ENCODE results near the gene ADRA1B.
"Not testable (repeated sequence)": the region's sequence is repeated elsewhere in the genome, so short reads cannot be mapped to it uniquely, and the experiment has no call there.

The ADRA1B gene

GRCh38 chr5:159933531-159934485 is 17.5 kb downstream of the ADRA1B start:
- no peak for DNase-seq

DNA sequence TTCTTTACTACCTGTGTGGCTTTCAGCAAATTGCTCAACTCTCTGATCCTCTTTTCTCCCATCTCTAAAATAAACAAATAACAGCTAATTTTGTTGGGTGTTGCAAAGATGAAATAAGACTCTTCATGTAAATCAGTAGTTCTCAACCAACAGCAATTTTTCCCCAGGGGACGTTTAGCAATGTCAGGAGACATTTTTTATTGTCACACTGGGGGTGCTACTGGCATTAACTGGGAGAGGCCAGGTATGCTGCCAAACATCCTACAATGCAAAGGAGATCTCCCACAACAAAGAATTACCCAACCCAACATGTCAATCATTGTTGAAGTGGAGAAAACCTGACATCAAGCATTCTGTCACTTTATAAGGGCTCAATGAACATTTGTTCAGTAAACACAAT is 19.7 kb downstream of the ADRA1B start:
- DNase-seq, result no peak

DNA sequence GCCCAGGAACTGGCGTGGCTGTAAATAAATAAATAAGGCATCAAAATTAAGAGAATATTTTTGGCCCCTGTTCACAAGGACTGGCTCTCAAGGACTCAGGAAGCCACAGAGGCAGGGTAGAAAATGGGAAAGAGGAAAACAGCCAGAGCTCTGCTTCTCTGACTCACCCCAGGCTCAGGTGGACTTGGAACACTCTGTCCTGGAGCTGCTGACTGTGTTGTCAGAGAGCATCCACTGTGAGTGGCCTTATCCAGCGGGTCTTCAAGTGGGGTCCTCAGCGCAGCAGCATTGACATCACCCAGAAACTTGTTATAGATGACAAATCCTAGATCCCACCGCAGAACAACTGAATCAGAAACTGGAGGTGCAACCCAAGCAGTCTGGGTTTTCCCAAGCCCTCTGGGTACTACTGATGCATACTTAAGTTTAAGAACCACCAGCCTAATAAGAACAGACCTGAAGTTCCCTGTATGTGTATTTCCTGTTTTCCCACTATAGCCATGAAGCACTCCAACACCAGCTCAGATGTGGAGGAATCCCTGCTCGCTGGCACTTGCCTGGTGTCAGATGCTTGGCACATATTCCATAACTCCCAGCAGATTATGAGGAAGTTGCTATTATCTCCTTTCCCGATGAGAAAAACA is 20.5 kb downstream of the ADRA1B start:
- no peak for DNase-seq

DNA sequence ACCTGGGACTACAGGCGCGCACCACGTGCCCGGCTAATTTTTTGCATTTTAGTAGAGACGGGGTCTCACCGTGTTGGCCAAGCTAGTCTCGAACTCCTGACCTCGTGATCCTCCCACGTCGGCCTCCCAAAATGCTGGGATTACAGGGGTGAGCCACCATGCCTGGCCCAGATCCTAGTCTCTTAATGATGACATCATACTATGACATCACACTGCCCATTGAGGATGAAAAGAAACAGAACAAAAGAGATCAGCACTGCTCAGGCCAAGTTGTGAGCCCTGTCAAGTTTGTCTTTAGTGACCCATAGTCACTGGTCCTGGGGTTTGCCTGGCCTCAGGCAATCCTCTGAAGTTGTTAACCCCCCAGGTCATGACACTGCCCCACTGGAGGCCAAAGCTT is 21.3 kb downstream of the ADRA1B start:
- DNase-seq, result no peak

DNA sequence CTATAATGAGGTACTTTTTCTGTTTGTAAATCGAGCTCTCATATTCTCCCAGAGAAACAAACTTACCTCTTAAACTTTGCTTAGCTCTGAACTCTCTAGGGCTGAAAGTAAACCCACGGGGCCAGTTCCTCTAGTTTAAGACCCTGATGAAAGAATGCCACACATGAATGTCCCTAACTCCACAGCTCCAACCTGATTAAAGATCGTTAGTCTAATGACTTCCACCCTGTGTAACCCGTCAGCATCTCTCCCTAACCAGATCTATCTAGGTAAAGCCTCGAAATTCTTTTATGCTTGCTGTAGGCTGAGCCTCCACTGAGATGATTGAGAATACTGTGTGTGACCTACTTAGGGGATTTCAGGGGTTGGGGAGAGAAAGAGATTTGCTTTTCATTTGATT is 27.0 kb downstream of the ADRA1B start:
- no peak for DNase-seq

DNA sequence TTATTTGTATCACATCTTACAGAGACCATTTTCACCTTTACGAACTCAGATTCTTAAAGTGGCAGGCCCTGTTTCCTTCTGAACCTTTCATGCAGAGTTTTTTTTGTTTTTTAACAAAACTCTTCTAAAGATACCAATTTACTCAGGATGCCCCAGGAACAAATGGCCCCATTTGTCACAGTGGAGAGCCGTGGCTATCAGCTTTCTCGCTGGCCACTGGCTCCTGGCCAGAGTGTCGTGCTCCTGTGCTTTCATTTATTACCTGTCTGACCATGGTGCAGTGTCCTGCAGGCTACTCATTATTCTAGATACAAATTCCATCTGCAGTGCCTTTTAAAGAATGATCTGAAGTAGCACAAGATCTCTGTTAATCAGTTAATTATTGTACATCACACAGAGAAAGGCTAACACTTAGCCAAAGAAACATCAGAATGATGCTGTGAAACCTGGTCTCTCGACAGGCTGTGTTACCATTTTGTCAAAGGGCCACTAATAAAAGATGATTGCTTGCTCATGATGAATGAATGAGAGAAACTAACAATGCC is 27.8 kb downstream of the ADRA1B start:
- DNase-seq, result no peak

GRCh38 chr5:159945359-159945758 is 29.1 kb downstream of the ADRA1B start:
- no peak for DNase-seq

DNA sequence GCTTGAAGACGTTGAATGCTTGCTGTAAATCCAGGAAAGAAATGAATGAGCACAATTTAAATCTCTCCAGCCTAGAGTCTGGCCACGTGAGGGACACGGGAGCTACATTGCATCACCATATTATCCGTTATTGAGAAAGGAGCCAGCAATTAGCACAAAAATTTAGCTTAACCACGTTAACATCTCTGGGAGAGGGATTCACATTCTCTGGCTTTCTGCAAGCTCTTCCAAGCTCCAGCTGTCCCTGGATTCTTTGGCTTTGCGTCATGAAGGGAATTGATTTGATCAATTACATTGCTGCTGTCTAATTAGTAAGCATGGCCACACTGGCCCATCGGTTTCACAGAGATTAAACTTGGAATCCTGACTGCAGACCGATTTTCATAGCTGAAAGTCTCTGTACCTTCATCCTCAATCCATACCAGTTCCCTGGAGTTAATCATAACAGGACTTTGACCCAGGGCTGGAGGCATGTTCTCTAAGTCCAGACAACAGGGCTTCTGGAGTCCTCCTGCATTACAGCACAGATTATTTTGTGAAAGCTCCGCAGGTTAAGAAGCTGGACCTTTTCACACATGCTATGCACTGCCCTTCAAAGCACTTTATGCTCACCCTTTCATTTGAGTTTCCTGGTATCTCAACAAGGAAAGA is 31.6 kb downstream of the ADRA1B start:
- no peak for DNase-seq

GRCh38 chr5:159951387-159951786 is 35.1 kb downstream of the ADRA1B start:
- DNase-seq, result no peak

- no peak for DNase-seq
Observed at GRCh38 chr5:159951834-159952233, 35.6 kb downstream of the ADRA1B start.

- DNase-seq, result no peak
Observed at GRCh38 chr5:159953609-159954008, 37.3 kb downstream of the ADRA1B start.

- DNase-seq, result no peak
Observed at GRCh38 chr5:159955056-159955624, 38.9 kb downstream of the ADRA1B start.

DNA sequence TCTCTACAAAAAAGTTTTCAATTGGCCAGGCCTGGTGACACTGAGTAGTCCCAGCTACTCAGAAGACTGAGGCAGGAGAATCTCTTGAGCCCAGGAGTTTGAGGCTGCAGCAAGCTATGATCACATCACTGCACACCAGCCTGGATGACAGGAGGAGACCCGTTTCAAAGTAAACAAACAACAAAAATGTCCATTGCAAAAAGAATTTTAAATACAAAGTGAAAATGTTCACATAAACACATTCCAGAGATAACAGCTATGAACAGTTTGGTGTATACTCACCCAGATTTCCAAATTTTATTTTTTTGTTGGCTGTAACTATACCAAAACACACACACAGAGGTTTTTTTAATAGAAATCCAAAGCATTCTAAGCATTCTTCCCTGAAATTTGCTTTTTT is 39.8 kb downstream of the ADRA1B start:
- DNase-seq, result no peak

DNA sequence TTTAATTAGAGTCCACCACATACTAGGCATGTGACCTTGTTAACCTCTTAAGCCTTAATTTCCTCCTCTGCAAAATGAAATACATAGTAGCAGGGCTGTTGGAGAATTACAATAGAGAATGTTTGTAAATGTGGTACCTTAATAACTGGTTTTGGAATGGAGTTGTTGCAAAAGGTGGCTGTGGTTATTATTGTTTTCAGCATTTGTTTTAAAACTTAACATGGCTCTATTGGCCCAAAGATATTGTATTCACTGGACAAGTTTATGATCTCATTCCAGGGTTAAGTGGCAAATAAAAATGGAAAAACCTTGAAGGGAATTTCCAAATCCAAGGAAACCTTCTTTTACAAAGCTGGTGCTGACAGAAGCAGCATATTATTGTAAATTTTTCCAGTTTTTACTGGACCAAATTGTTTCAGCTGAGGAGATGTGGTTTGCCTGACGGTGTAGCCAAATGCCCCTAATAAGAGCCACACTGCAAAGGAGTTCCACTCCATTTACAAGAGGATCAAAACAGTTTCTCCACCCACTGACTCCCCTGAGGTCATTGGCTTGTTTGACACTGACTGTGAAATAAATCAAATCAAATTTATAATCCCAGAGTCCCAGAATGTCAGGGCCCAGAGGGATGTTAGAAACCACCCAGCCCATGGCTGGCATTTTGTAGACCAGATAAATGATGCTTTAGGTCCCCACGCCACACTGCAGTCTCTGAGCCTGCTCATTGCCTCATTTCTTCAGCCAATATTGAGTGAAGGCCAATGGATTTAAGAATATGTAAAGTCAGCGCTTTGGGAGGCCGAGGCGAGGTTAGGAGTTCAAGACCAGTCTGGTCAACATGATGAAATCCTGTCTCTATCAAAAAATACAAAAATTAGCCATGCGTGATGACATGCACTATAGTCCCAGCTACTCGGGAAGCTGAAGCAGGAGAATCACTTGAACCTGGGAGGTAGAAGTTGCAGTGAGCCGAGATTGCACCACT is 45.2 kb downstream of the ADRA1B start:
- DNase-seq, result no peak

GRCh38 chr5:159962214-159962613 is 45.9 kb downstream of the ADRA1B start:
- DNase-seq, result no peak

GRCh38 chr5:159963935-159964334 is 47.7 kb downstream of the ADRA1B start:
- no peak for DNase-seq

DNA sequence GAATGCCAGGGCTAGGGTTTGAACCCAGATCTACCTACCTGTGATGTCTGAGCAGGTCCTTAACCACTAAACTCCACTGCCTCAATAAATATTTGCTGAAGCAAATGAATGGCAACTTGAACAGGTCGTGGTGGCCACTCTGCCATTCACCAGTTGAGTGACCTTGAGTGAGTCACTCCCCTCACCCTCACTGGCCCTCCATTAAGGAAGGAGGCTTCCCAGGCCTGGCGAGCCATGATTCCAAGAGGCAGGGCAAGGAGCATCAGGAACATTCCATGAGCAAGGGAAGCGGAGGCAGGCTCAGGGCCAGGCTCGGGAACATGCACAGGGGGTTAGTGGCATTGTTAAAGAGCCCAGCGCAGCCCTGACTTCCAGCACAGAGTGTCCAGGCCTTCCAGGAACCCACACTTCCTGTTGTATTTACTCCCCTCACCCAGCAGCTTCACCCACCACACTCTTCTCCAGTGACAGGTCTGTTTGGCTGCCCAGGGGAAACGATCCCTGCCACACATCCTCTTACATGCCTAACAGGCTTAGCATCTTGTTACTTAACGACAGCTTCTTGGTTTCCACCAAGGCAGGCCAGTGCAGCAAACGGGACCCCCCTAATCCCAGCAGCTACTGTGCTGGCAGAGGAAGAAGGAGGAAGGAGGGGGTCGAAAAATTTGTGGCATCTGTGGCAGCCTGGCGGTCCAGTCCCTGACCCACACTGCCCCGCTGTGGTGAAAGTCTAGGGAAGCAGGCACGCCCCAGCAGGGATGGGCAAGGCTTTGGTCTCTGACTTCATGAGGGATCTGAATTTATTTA is 49.0 kb downstream of the ADRA1B start:
- no peak for DNase-seq

DNA sequence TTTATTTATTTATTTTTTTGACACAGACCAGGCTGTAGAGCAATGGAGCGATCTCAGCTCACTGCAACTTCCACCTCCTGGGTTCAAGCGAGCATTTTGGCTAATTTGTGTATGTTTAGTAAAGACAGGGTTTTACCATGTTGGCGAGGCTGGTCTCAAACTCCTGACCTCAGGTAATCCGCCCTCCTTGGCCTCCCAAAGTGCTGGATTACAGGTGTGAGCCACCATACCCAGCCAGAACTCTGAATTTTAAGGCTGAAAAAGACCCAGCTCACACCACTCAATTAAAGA is 49.5 kb downstream of the ADRA1B start:
- DNase-seq, result not testable (repeated sequence)

- no peak for DNase-seq
Observed at GRCh38 chr5:159969966-159970365, 53.7 kb downstream of the ADRA1B start.

DNA sequence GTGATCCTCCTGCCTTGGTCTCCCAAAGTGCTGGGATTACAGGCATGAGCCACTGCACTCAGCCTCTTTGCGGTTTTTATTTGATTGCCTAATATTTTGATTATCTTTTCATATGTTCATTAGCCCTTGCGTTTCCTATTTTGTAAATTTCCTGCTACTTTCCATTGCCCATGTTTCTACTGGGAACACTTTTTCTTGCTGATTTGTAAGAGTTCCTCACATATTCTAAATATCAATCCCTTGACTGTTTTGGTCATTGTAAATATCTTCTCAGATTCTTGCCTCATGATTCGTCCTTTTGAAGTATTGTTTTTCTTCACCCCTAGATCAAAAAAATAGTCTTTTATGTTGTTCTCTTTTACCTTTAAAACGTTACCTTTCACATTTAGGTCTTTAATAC is 54.8 kb downstream of the ADRA1B start:
- DNase-seq, result no peak

DNA sequence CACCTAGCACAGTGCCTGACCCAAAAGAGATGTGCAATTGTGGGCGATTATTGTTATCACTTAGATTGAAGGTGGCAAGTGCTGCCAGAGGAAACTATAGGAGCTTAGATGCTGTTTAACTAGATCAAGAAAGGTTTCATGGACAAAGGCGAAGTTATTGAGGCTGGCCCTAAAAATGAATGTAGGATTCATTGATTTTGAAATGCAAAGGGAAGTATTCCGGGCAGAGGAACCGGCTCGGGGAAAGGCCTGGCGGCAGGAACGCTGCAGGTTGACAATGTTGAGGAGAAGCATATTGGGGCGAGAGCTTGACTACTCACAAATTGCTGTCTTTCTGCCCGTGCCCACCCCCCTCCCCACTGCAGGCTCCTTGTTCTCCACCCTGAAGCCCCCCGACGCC is 55.2 kb downstream of the ADRA1B start:
- no peak for DNase-seq

Measured in stimulated activated CD4-positive, alpha-beta T cell treated with anti-CD3 and anti-CD28 coated beads, Interleukin-1b, Interleukin-23, amount 100 ng/mL, for 48 hours (primary cell).